HUES6 (cell line): ENCODE results near the gene PTPRC.

Source experiments
- H3K27ac ChIP-seq: 2 replicates; pipeline ENCODE4 v1.7.0; 2013; ENCODE audit warnings: low read depth, mild to moderate bottlenecking, low read length, inconsistent platforms
- H3K27me3 ChIP-seq: 2 replicates; pipeline ENCODE4 v1.6.1; 2013; ENCODE audit warnings: low read length; ENCODE audit not compliant: control insufficient read depth, insufficient read depth
- H3K36me3 ChIP-seq: 2 replicates; pipeline ENCODE4 v1.6.1; 2013; ENCODE audit warnings: low read length; ENCODE audit not compliant: control insufficient read depth, insufficient read depth
- H3K4me1 ChIP-seq: 2 replicates; pipeline ENCODE4 v1.6.1; 2013; ENCODE audit warnings: low read length; ENCODE audit not compliant: control insufficient read depth, insufficient read depth
- H3K4me3 ChIP-seq: 2 replicates; pipeline ENCODE4 v1.5.1; 2013; ENCODE audit warnings: low read depth, low read length
- H3K9ac ChIP-seq: one replicate; pipeline ENCODE4 v1.6.1; 2013; ENCODE audit warnings: mild to moderate bottlenecking, low read length
- H3K9me3 ChIP-seq: 2 replicates; pipeline ENCODE4 v1.6.1; 2013; ENCODE audit warnings: low read depth, low read length; ENCODE audit not compliant: control insufficient read depth, insufficient read depth

PTPRC gene

DNA sequence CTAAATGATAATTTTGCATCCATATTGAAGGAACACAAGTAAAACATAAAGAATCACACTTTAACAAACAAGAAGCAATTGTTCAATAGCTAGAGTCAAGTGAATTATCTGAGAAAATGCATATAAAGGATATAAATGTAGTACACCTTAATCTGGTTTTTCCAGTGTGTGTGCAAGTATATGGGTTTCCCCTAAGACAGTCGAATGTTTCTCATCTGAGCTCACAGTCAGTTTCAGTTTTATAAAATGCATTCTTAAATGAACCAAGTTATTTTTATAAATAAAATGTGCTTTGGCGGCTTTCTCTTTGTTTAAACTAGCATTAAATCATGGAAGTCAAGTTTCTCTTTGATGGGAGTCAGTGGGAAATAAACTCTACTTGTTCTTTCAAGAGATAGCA is 125.9 kb downstream of the PTPRC start:
- Histone ChIP-seq H3K27me3 (no peaks in the 10 kb centered on the region), H3K36me3 (no peaks in the 10 kb centered on the region), H3K4me1 (no peaks in the 10 kb centered on the region; the same call in 1 of the 2 replicates), H3K27ac (no peak overlapping the region), H3K4me3 (no peak overlapping the region), H3K9me3 (no peaks in the 10 kb centered on the region), H3K9ac (no peak overlapping the region)

DNA sequence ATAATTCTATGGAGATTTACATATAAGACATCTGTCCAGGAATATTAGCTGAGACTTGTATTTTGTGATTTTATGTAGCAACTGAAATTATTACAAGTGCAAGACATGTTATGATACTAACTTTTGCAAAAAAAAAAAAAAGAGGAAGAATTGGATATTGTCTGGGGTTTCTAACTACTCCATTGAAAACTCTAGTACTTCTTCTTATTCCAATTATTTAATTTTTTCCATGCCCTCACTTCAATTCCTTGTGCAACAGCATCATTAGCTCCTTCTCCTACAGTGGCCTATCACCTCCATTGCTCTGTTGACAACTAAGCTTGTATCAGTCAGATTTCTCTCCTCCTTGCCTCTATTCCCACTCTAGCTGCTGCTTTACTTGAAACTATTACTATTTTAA is 126.6 kb downstream of the PTPRC start:
- no peak overlapping the region for H3K4me3 ChIP-seq
- no peaks in the 10 kb centered on the region for H3K27me3 ChIP-seq
- H3K4me1 ChIP-seq, result no peaks in the 10 kb centered on the region; the same call in 1 of the 2 replicates
- no peaks in the 10 kb centered on the region for H3K9me3 ChIP-seq
- H3K36me3 ChIP-seq, result no peaks in the 10 kb centered on the region
- no peak overlapping the region for H3K9ac ChIP-seq
- no peak overlapping the region for H3K27ac ChIP-seq

DNA sequence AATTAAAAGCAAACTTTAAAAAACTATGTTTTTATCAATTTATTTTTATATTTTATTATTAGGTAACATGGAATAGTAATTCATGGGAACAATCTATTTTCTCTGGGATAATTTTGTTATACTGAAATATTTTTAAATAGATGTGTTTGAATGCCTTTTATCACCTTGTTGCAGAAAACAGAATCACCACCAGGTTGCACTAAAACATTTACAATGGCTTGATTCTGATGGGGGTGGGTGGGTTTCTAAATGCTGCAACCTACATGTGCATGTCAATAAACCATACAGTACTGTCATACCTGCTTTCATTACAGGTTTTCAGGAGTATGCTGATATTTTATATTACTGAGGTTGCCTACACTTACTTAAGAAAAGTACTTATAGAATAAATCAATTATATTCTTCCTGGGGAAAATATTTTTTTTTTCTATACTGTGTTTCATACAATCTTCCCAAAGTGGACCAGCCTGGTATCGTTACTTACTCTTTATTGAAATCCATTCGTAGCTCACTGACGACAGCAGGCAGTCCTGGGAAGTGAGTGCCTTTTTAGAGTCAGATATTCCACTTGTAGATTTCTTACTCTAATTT is 132.8 kb downstream of the PTPRC start:
- Histone ChIP-seq H3K9me3 (no peaks in the 10 kb centered on the region), H3K4me1 (peaks cover 6% of the 10 kb centered on the region; the same call in 1 of the 2 replicates), H3K27ac (no peak overlapping the region), H3K9ac (no peak overlapping the region), H3K27me3 (no peaks in the 10 kb centered on the region), H3K36me3 (no peaks in the 10 kb centered on the region), H3K4me3 (no peak overlapping the region)

DNA sequence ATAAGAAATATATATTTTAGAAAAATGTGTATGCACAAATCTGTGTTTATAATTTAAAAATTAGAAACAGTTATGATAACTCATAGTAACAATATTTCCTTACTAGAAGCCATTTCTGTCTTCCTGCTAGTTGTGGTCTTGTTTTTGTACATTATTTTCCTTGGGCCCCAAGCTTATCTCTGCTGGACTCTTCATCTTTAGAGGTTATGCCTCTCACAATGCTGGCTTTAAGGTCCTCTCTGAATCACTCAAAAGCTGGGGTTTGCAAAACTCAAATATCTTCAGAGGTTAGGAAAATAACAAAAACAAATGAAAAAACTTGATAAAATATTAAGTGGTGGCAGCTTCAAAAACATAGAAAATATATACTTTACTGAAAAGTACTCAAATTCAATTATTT is 133.8 kb downstream of the PTPRC start:
- no peak overlapping the region for H3K27ac ChIP-seq
- peaks cover 6% of the 10 kb centered on the region; the same call in 1 of the 2 replicates for H3K4me1 ChIP-seq

DNA sequence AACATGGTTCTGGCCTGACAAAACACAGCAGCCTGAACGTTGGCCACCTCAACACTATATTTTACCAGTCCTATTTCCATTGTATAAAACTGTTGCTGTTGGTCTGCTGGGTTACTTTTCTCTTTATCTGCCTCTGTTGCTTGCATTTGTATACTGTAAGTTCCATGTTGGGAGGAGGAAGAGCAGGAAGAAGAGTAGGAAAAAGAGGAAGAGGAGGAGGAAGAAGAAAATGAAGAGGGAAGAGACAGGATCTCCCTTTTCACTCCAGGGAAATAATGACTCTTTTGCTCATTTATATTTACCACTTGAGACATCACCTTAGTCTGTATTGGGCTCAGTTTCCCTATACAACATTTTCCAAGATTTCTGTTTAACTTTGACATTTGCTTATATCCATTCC is 134.2 kb downstream of the PTPRC start:
- no peaks in the 10 kb centered on the region for H3K27me3 ChIP-seq
- H3K4me3 ChIP-seq, result no peak overlapping the region
- no peaks in the 10 kb centered on the region for H3K36me3 ChIP-seq
- H3K9ac ChIP-seq, result no peak overlapping the region
- H3K4me1 ChIP-seq, result peaks cover 6% of the 10 kb centered on the region; the same call in 1 of the 2 replicates
- no peak overlapping the region for H3K27ac ChIP-seq
- H3K9me3 ChIP-seq, result no peaks in the 10 kb centered on the region

More for the DNA sequence above, 133.8 kb downstream of the PTPRC start:
- Histone ChIP-seq H3K9ac (no peak overlapping the region), H3K27me3 (no peaks in the 10 kb centered on the region), H3K4me3 (no peak overlapping the region), H3K9me3 (no peaks in the 10 kb centered on the region), H3K36me3 (no peaks in the 10 kb centered on the region)

DNA sequence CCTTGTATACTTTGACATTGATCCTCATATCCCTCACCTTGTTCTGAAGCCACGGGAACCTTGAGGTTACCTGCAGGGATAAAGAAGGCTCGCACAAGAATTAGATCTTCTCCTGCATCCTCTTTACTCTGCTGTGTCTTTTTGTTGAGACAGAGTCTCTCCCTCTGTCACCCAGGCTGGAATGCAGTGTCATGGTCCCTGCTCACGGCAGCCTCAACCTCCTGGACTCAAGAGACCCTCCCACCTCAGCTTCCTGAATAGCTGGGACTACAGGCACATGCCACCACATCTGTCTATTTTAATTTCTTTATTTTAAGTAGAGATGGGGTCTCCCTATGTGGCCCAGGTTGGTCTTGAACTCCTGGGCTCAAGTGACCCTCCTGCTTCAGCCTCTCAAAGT is 134.7 kb downstream of the PTPRC start:
- Histone ChIP-seq H3K9ac (no peak overlapping the region), H3K27ac (no peak overlapping the region), H3K36me3 (no peaks in the 10 kb centered on the region), H3K27me3 (no peaks in the 10 kb centered on the region), H3K9me3 (no peaks in the 10 kb centered on the region), H3K4me3 (no peak overlapping the region), H3K4me1 (peaks cover 6% of the 10 kb centered on the region; the same call in 1 of the 2 replicates)

DNA sequence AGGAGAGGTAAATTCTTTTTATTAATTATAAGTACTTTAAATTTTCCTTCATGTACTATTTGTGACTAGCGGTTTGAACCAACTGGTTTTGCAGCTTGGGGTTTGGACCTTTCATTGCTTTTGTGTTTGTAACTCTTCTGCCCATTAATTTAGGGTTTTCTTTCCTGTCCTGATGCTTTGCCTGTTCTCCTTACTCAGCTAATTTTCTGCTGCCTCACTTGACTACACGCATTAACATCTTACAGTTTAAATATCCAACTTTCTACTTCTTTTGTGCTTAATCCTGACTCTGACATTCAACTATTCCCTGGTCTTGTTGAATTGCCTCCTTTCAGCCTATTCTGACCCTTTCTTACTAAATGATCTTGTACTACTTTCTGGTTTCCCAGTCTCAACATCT is 135.6 kb downstream of the PTPRC start:
- H3K27ac ChIP-seq, result no peak overlapping the region
- no peak overlapping the region for H3K4me3 ChIP-seq
- H3K27me3 ChIP-seq, result no peaks in the 10 kb centered on the region
- peaks cover 6% of the 10 kb centered on the region; the same call in 1 of the 2 replicates for H3K4me1 ChIP-seq
- H3K9ac ChIP-seq, result no peak overlapping the region
- H3K9me3 ChIP-seq, result no peaks in the 10 kb centered on the region
- no peaks in the 10 kb centered on the region for H3K36me3 ChIP-seq

DNA sequence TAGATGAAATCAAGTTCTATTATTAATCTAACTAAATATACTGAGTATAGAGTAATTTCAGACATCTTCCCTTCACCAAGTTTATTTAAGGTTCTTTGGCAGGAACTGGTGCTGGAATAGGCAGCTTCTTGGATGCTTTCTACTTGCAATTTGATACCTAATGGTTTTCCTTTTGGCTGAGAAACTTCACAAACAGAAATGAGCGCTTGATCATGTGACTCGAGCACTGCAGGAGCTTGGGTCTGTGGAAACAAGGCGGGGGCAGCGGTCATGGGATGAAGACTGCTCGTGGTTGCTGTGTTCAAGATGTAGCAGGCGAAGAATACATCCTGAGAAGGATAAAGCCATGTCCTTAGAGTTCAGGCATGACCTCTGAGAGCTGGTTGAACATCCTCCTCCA is 136.8 kb downstream of the PTPRC start:
- no peaks in the 10 kb centered on the region for H3K27me3 ChIP-seq
- no peak overlapping the region for H3K27ac ChIP-seq
- no peaks in the 10 kb centered on the region for H3K9me3 ChIP-seq
- H3K4me1 ChIP-seq, result peaks cover 6% of the 10 kb centered on the region; the same call in 1 of the 2 replicates
- H3K9ac ChIP-seq, result no peak overlapping the region
- H3K4me3 ChIP-seq, result no peak overlapping the region
- H3K36me3 ChIP-seq, result no peaks in the 10 kb centered on the region

DNA sequence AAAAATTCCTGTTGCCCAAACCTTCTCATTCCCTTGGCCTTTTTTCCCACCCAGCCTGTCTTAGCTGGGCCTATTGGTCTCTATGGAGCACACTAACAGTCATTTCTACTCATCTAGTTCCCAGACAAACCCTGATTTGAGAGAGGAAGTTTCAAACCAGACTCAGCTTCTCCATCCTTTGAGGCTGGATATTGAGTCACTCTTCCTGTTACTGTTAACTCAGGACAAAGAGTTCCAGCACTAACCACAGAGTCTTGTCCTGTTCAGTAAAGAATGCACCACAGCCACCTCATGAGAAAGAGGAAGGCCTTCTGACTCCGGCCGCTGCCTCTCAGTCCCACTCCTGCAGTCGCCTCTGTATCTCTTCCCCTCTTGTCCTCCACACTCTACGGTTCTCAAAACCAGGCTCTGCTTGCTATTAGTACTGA is 137.8 kb downstream of the PTPRC start:
- Histone ChIP-seq H3K27ac (no peak overlapping the region), H3K9ac (no peak overlapping the region)

DNA sequence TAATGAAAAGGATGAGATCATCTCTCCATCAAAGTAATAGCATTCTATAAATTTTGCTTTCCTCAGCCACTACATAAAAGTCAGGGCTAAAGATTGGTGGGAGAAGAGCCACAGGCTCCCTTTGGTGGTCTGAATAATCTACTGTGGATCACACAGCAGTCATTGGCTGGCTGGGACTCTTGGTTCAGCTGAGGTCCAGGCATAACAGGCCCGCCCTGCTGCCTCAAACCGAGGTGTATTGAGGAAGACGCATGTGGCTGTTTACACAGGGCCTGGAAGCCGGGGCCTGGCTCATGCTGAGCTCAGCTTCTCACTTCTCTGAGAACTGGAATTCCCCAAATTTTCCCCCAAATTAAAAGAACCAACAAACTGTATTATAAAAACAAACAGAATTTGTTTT is 139.2 kb downstream of the PTPRC start:
- H3K9ac ChIP-seq, result no peak overlapping the region
- peaks cover 6% of the 10 kb centered on the region; the same call in 1 of the 2 replicates for H3K4me1 ChIP-seq
- H3K27me3 ChIP-seq, result no peaks in the 10 kb centered on the region
- no peak overlapping the region for H3K4me3 ChIP-seq
- H3K27ac ChIP-seq, result no peak overlapping the region
- H3K36me3 ChIP-seq, result no peaks in the 10 kb centered on the region
- no peaks in the 10 kb centered on the region for H3K9me3 ChIP-seq

More for the DNA sequence above, 137.8 kb downstream of the PTPRC start:
- H3K4me1 ChIP-seq, result peaks cover 6% of the 10 kb centered on the region; the same call in 1 of the 2 replicates
- no peaks in the 10 kb centered on the region for H3K9me3 ChIP-seq
- no peaks in the 10 kb centered on the region for H3K36me3 ChIP-seq
- no peak overlapping the region for H3K4me3 ChIP-seq
- H3K27me3 ChIP-seq, result no peaks in the 10 kb centered on the region

DNA sequence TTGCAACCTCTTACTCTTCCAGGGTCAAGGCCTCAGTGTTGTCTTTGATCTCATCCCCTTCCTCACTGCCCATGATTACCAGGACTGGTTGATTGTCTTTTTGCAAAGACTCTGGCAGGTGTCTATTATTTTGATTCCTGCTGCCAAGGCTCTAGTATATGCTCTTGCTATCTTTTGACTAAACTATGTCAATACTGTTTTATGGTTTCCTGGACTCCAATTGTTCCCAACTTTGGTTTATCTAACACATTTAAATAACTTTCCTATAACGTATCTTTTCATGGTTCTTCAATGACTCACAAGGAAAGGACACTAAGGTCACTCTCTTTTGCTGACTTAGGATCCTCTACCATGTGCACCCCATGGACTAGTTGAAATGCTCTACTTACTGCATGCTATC is 141.5 kb downstream of the PTPRC start:
- Histone ChIP-seq H3K4me3 (no peak overlapping the region), H3K9ac (no peak overlapping the region), H3K4me1 (peaks cover 5% of the 10 kb centered on the region; the same call in 1 of the 2 replicates), H3K27me3 (no peaks in the 10 kb centered on the region), H3K27ac (no peak overlapping the region), H3K36me3 (no peaks in the 10 kb centered on the region), H3K9me3 (no peaks in the 10 kb centered on the region)
